Ureter (tissue), 1 donor: Measurements from ENCODE around the gene ARHGAP24. TPM values are rescaled to one million over a fixed set of nuclear protein-coding genes. Genes with fewer than 3 reads are reported as not detected.
"Not testable (repeated sequence)": the region's sequence is repeated elsewhere in the genome, so short reads cannot be mapped to it uniquely, and the experiment has no call there.

Source experiments
- DNase-seq: peaks from one replicate; pipeline ENCODE4 v3.0.0-alpha.2; 2020; ENCODE audit warnings: low spot score
- total RNA-seq: library from RNA; stranded (reverse); gene quantifications from one replicate; pipeline ENCODE4 v1.2.4, GENCODE V29; 2023
- donor health status: DM: yes; HTN: yes; CAD: no.

ARHGAP24 gene
- total RNA-seq, 1 donor from 2014 or later: 11.2 TPM

- no peak for DNase-seq
Measured at GRCh38 chr4:85656759-85657505, 182.0 kb downstream of the ARHGAP24 start.

GRCh38 chr4:85658766-85659439 is 184.0 kb downstream of the ARHGAP24 start:
- no peak for DNase-seq

DNA sequence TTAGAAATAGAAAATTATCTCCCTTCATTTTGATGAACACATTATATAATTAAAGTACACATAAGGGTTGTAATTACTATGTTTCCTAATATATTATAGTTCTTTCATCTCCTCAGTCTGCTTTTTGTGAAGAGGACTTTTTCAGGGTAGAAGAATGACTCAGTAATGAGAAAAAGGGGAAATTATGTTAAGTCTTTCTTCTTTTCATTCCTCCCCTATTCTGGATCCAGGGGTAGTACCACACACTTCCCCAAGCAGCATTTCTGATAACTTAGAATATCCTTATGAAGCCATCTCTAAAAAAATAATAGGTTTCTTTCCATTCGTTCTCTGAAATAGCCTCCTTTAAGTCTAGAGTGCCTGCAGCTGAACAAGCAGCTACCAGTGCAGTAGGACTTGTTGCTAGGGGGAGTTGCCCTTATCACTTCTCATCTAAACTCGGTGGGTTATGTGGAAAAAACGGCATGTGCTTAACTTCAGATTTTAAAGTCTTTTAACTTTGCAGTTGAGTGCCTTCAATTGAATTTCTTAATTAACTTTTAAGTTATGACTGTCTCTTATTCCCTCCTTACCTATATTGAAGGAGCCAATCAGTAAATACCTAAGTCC is 184.8 kb downstream of the ARHGAP24 start:
- no peak for DNase-seq

DNA sequence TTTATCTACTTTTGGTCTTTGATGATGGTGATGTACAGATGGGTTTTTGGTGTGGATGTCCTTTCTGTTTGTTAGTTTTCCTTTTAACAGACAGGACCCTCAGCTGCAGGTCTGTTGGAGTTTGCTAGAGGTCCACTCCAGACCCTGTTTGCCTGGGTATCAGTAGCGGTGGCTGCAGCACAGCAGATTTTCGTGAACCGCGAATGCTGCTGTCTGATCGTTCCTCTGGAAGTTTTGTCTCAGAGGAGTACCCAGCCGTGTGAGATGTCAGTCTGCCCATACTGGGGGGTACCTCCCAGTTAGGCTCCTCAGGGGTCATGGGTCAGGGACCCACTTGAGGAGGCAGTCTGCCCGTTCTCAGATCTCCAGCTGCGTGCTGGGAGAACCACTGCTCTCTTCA is 191.7 kb downstream of the ARHGAP24 start:
- DNase-seq: not testable (repeated sequence)

- DNase-seq: no peak
Measured at GRCh38 chr4:85669204-85669603, 194.3 kb downstream of the ARHGAP24 start.

- no peak for DNase-seq
Measured at GRCh38 chr4:85669992-85670548, 195.1 kb downstream of the ARHGAP24 start.

- no peak for DNase-seq
Measured at GRCh38 chr4:85671120-85671519, 196.2 kb downstream of the ARHGAP24 start.

GRCh38 chr4:85672116-85672515 is 197.2 kb downstream of the ARHGAP24 start:
- DNase-seq: no peak

DNA sequence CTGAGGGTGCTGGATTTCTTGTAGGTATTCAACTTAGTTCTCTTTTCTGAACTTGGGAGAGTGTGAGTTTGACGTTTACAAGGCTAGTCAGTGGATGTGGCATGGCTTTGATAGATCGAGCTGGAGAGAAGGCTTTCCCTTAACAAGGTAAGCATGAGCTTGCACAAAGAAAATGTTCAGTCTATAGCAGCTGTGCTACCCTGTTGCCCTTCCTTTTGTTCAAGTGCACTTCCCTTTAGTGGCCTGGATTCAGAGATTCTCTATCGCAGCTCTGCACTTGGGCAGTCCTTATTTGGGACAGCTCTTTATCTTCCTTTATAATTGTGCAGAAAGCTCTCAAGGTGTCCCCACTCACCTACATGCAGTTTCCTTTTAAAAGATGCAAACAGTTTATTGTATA is 198.0 kb downstream of the ARHGAP24 start:
- no peak for DNase-seq

DNA sequence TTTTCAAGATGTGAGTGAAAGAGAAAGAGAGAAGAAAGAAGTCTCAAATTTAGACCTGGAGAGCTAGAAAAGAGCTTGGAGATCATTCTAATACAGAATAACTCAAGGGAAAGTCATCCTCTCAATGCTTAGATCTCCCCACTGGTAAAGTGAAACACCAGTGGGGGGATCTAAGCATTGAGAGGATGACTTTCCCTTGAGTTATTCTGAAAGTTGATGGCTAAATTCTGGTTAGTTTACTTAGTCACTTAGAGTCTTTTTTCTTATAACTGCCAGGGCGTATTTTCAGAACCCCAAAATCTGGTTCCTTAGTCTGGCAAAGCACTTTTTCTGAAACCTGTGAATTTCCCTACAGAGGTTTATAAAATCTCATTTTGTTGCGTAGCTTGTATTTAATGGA is 198.6 kb downstream of the ARHGAP24 start:
- no peak for DNase-seq

DNA sequence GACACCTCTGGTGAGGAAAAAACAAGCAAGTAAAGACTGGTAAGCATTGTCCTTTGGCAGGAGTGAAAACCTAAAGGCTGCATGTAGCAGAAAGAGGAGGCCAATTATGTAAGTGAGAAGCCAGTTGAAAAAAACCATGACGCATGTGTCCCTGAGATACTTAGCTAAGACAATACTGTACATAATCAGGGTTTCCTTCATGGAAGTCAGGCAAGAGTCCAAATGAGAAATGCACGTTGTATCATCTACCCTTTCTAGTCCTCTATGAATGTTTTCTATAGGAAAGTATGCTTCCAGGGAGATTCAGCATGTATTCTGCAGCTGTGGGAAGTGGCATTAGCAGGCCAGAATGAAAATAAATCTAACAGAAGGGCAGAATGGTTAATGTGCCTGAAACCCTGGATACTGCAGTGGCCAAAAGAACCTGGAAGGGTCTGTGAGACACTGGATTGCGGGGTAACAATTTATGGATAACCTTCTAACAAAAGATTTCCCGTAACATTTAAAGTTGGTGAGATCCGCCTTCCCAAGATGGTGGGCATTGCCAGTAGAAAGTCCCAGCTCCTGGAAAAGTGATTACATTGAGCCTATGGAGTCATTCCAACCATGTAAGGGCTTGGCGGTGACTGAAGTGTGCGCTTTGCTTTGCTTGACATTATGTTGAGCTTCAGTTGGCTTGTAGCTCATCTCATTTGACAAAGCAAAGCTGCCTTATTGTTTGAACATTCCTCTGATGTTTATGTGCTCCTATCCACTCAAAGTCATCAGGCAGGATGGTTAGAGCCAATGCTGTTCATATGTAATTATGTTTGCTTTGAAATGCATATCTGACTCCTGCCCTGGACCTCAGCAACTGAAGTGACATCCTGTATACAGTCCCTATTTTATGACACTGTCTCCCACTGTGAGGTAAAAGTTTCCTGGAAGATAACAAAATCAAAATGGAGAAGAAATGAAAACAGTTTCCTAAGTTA is 200.4 kb downstream of the ARHGAP24 start:
- no peak for DNase-seq

- no peak for DNase-seq
Measured at GRCh38 chr4:85676050-85676425, 201.1 kb downstream of the ARHGAP24 start.

GRCh38 chr4:85676850-85677590 is 202.1 kb downstream of the ARHGAP24 start:
- no peak for DNase-seq

- no peak for DNase-seq
Measured at GRCh38 chr4:85681221-85681657, 206.3 kb downstream of the ARHGAP24 start.

DNA sequence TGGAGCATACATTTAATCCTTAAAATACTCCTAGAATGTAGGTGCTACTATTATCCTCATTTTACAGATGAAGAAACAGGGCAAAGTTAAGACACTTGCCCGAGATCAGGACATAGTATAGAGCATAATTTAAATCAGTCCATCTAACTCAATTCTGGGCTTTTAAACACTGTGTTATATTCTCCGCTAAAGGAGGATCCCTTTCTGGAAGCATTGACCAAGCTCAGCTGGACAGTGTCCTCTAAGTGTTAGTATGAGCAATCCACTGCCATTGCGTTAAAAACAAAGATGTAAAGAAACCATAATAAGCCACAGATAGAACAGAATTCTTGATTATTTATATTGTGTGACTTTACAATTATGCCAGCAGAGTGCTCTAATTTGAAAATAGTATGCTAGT is 207.0 kb downstream of the ARHGAP24 start:
- no peak for DNase-seq

DNA sequence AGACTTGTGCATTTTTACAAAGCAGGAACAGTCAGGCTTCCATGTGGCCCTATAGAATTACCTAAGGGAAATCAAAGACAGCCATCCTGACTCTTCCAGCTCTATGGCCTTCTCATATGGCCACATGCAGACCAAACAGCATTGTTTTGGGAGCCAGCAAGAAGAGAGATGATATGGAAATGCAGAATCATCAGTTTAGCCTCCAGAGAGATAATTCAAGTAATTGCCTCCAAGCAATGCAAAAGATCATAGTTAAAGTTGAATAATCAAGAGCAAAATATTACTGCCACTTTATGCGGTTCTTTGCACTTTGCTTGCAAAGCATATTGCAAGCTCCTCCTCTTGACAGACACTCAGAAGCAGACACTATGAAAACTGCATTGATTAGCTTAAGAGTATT is 207.4 kb downstream of the ARHGAP24 start:
- no peak for DNase-seq

- DNase-seq: no peak
Measured at GRCh38 chr4:85684676-85685075, 209.7 kb downstream of the ARHGAP24 start.

DNA sequence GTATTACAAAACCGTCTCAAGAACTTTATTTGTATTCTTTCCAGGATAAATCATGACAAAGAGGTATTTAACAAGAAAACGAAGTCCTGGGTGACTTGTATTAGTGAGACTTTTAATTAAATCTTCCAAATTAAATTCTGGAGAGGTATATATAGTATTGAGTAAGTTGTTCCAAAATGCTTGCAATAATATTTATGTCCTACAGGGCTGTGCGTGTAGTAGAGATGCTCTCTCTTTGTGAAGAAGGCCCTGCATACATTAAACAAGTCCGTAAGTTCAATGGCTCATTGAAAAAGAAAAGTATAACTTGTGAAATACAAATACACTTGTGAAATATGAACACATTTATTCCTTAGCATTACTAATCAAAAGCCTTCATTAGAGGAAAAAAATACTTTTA is 211.4 kb downstream of the ARHGAP24 start:
- DNase-seq: no peak

DNA sequence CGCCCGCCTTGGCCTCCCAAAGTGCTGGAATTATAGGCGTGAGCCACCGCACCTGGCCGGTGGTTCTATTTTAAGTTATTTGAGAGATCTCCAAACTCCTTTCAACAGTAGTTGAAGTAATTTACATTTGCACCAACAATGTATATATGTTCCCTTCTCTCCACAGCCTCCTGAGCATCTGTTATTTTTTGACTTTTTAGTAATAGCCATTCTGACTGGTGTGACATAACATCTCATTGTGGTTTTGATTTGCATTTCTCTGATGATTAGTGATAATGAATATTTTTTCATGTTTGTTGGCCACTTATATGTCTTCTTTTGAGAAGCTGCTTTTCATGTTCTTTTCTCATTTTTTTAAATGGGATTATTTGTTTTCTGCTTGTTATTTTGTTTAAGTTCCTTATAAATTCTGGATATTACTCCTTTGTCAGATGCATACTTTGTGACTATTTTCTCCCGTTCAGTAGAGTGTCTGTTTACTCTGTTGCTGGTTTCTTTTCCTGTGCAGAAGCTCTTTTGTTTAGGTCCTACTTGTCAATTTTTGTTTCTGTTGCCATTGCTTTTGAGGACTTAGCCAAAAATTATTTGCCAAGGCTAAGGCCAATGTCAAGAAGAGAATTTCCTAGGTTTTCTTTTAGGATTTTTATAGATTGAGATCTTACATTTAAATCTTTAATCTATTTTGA is 213.2 kb downstream of the ARHGAP24 start:
- no peak for DNase-seq

- no peak for DNase-seq
Measured at GRCh38 chr4:85696661-85697060, 221.7 kb downstream of the ARHGAP24 start.
